ENCODE data around the gene CELF4.

CELF4 gene

GRCh38 chr18:37460604-37461003, 105.0 kb downstream of the CELF4 start:
- Histone ChIP-seq H3K4me3 (no peak overlapping the region), H3K9ac (ENCODE audit: insufficient read length) (no peak overlapping the region), H3K27ac (no peak overlapping the region), H3K36me3 (ENCODE audit: insufficient read depth, low read length) (no peaks in the 10 kb centered on the region), H3K9me3 (ENCODE audit: low read depth, low read length) (no peaks in the 10 kb centered on the region)
- no peak for DNase-seq (ENCODE audit: low read depth, low spot score)
- TF ChIP-seq FOXP2 (optimal IDR thresholded peaks at IDR 0.05; ENCODE audit: control extremely low read depth, extremely low read length, insufficient read depth) (no peak), POLR2AphosphoS5 (IDR thresholded peaks at IDR 0.05; ENCODE audit: borderline replicate concordance, low read depth, low read length) (no peak), EZH2 (IDR thresholded peaks at IDR 0.05) (no peak)

- Histone ChIP-seq H3K4me3 (no peak overlapping the region), H3K9ac (ENCODE audit: insufficient read length) (no peak overlapping the region), H3K27ac (no peak overlapping the region), H3K36me3 (ENCODE audit: insufficient read depth, low read length) (no peaks in the 10 kb centered on the region), H3K9me3 (ENCODE audit: low read depth, low read length) (no peaks in the 10 kb centered on the region)
- TF ChIP-seq EZH2 (IDR thresholded peaks at IDR 0.05) (no peak), FOXP2 (optimal IDR thresholded peaks at IDR 0.05; ENCODE audit: control extremely low read depth, extremely low read length, insufficient read depth) (no peak), POLR2AphosphoS5 (IDR thresholded peaks at IDR 0.05; ENCODE audit: borderline replicate concordance, low read depth, low read length) (no peak)
- no peak for DNase-seq (ENCODE audit: low read depth, low spot score)
Measured at GRCh38 chr18:37458697-37459096, 106.9 kb downstream of the CELF4 start.

GRCh38 chr18:37457753-37458152, 107.8 kb downstream of the CELF4 start:
- Histone ChIP-seq H3K36me3 (ENCODE audit: insufficient read depth, low read length) (no peaks in the 10 kb centered on the region), H3K9me3 (ENCODE audit: low read depth, low read length) (no peaks in the 10 kb centered on the region), H3K27ac (no peak overlapping the region), H3K9ac (ENCODE audit: insufficient read length) (no peak overlapping the region), H3K4me3 (no peak overlapping the region)
- TF ChIP-seq EZH2 (IDR thresholded peaks at IDR 0.05): no peak
- no peak for TF ChIP-seq FOXP2 (optimal IDR thresholded peaks at IDR 0.05; ENCODE audit: control extremely low read depth, extremely low read length, insufficient read depth)
- TF ChIP-seq POLR2AphosphoS5 (IDR thresholded peaks at IDR 0.05; ENCODE audit: borderline replicate concordance, low read depth, low read length): no peak
- DNase-seq (ENCODE audit: low read depth, low spot score): no peak

GRCh38 chr18:37457341-37457740, 108.3 kb downstream of the CELF4 start:
- H3K27ac ChIP-seq: no peak overlapping the region
- no peaks in the 10 kb centered on the region for H3K36me3 ChIP-seq (ENCODE audit: insufficient read depth, low read length)
- TF ChIP-seq POLR2AphosphoS5 (IDR thresholded peaks at IDR 0.05; ENCODE audit: borderline replicate concordance, low read depth, low read length): no peak
- no peak for TF ChIP-seq EZH2 (IDR thresholded peaks at IDR 0.05)
- TF ChIP-seq FOXP2 (optimal IDR thresholded peaks at IDR 0.05; ENCODE audit: control extremely low read depth, extremely low read length, insufficient read depth): no peak
- DNase-seq (ENCODE audit: low read depth, low spot score): no peak
- H3K4me3 ChIP-seq: no peak overlapping the region
- H3K9me3 ChIP-seq (ENCODE audit: low read depth, low read length): no peaks in the 10 kb centered on the region
- no peak overlapping the region for H3K9ac ChIP-seq (ENCODE audit: insufficient read length)

DNA sequence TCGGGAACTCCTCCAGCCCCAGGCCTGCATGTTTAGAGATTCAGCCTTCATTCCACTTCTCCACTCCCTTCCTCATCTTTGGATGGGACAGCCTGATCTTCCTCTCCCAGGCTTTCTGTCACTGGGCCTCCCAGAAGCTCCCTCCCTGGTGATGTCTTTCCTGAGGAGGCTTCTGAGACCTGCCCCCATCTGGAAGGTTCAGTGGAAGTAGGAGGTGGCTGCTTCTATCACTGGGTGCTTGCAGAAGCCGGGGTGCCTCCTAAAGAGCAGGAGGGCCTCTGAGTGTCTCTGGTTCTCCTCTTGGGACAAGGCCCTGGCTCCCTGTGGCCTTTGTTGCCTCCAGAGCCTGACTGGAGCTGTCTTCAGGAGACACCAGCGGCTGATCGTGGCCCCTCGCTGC, 108.7 kb downstream of the CELF4 start:
- no peaks in the 10 kb centered on the region for H3K9me3 ChIP-seq (ENCODE audit: low read depth, low read length)
- no peaks in the 10 kb centered on the region for H3K36me3 ChIP-seq (ENCODE audit: insufficient read depth, low read length)
- DNase-seq (ENCODE audit: low read depth, low spot score): no peak
- no peak overlapping the region for H3K27ac ChIP-seq
- H3K4me3 ChIP-seq: no peak overlapping the region
- H3K9ac ChIP-seq (ENCODE audit: insufficient read length): no peak overlapping the region
- TF ChIP-seq EZH2 (IDR thresholded peaks at IDR 0.05) (no peak), FOXP2 (optimal IDR thresholded peaks at IDR 0.05; ENCODE audit: control extremely low read depth, extremely low read length, insufficient read depth) (no peak), POLR2AphosphoS5 (IDR thresholded peaks at IDR 0.05; ENCODE audit: borderline replicate concordance, low read depth, low read length) (no peak)

DNA sequence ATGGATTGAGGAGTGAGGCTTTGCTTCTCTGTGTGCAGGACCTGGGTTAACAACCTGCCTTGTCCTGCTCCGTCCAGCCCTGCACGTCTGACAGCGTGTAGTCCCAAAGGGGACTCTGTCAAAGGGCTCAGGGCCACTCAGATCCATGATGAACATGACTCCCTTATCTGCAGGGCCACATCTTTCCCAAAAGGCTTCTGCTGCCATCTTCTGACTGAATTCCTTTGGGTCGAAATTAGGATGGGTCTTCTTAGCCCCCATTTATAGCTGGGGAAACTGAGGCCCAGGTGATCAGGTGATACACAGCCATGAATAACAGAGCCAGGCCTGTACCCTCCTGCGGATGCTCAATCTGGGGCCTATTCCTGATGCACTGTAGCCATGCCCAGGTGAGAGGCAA, 109.2 kb downstream of the CELF4 start:
- Histone ChIP-seq H3K36me3 (ENCODE audit: insufficient read depth, low read length) (no peaks in the 10 kb centered on the region), H3K27ac (no peak overlapping the region), H3K9me3 (ENCODE audit: low read depth, low read length) (no peaks in the 10 kb centered on the region), H3K9ac (ENCODE audit: insufficient read length) (no peak overlapping the region), H3K4me3 (no peak overlapping the region)
- no peak for DNase-seq (ENCODE audit: low read depth, low spot score)
- no peak for TF ChIP-seq POLR2AphosphoS5 (IDR thresholded peaks at IDR 0.05; ENCODE audit: borderline replicate concordance, low read depth, low read length)
- no peak for TF ChIP-seq FOXP2 (optimal IDR thresholded peaks at IDR 0.05; ENCODE audit: control extremely low read depth, extremely low read length, insufficient read depth)
- TF ChIP-seq EZH2 (IDR thresholded peaks at IDR 0.05): no peak

GRCh38 chr18:37453752-37454151, 111.8 kb downstream of the CELF4 start:
- no peak overlapping the region for H3K4me3 ChIP-seq
- no peak overlapping the region for H3K9ac ChIP-seq (ENCODE audit: insufficient read length)
- no peak overlapping the region for H3K27ac ChIP-seq
- DNase-seq (ENCODE audit: low read depth, low spot score): no peak
- TF ChIP-seq EZH2 (IDR thresholded peaks at IDR 0.05) (no peak), POLR2AphosphoS5 (IDR thresholded peaks at IDR 0.05; ENCODE audit: borderline replicate concordance, low read depth, low read length) (no peak), FOXP2 (optimal IDR thresholded peaks at IDR 0.05; ENCODE audit: control extremely low read depth, extremely low read length, insufficient read depth) (no peak)
- H3K36me3 ChIP-seq (ENCODE audit: insufficient read depth, low read length): no peaks in the 10 kb centered on the region
- H3K9me3 ChIP-seq (ENCODE audit: low read depth, low read length): no peaks in the 10 kb centered on the region

DNA sequence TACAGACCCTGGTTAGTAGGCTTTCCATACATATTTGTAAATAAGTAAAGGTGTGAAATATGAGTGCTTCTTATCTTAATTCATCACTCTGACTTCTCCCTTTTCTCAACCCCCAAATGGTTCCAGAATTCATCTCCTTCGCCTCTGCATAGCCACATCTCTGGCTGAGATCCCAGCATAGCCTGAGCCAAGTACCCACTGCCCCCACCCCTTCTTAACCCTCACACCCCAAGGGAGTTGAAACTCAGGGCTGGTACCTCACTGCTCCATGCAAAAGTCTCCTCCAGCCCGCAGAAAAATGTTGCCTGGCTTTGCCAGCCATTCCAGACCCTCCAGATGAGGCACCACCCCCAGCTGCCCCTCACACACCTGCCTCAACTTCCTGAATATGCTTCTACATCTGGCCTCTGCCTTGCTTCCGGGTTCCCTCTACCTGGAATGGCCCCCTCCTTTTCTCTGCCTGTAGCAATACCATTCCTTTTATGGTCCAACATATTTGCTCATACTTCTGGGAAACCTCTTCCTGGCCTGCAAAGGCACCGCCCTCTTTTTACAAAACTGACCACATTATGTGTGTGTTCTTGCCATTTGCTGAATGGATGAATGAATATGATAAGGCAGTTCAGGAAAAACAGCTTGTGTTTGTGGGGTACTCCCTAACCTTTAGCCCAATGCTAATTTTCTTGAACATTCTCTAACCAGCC, 112.8 kb downstream of the CELF4 start:
- Histone ChIP-seq H3K9me3 (ENCODE audit: low read depth, low read length) (no peaks in the 10 kb centered on the region), H3K4me3 (no peak overlapping the region), H3K9ac (ENCODE audit: insufficient read length) (no peak overlapping the region), H3K36me3 (ENCODE audit: insufficient read depth, low read length) (no peaks in the 10 kb centered on the region), H3K27ac (no peak overlapping the region)
- no peak for DNase-seq (ENCODE audit: low read depth, low spot score)
- no peak for TF ChIP-seq POLR2AphosphoS5 (IDR thresholded peaks at IDR 0.05; ENCODE audit: borderline replicate concordance, low read depth, low read length)
- TF ChIP-seq EZH2 (IDR thresholded peaks at IDR 0.05): no peak
- no peak for TF ChIP-seq FOXP2 (optimal IDR thresholded peaks at IDR 0.05; ENCODE audit: control extremely low read depth, extremely low read length, insufficient read depth)

- Histone ChIP-seq H3K36me3 (ENCODE audit: insufficient read depth, low read length) (no peaks in the 10 kb centered on the region), H3K9me3 (ENCODE audit: low read depth, low read length) (no peaks in the 10 kb centered on the region), H3K4me3 (no peak overlapping the region), H3K9ac (ENCODE audit: insufficient read length) (no peak overlapping the region), H3K27ac (no peak overlapping the region)
- TF ChIP-seq FOXP2 (optimal IDR thresholded peaks at IDR 0.05; ENCODE audit: control extremely low read depth, extremely low read length, insufficient read depth): no peak
- TF ChIP-seq EZH2 (IDR thresholded peaks at IDR 0.05): no peak
- TF ChIP-seq POLR2AphosphoS5 (IDR thresholded peaks at IDR 0.05; ENCODE audit: borderline replicate concordance, low read depth, low read length): no peak
- DNase-seq (ENCODE audit: low read depth, low spot score): no peak
Measured at GRCh38 chr18:37452015-37452414, 113.6 kb downstream of the CELF4 start.

Measured in SK-N-MC (cell line).